SIG-M5 treated with dmso at 0.1 percent for 504 hours (cell line): ENCODE measurements around the gene TFAP2C.

Experiments used
- DNase-seq: peaks from one replicate; lab custom pipeline; 2025; ENCODE audit not compliant: unreplicated experiment; lab: John Stamatoyannopoulos, UW

TFAP2C gene

GRCh38 chr20:56637576-56637975 is 8.5 kb downstream of the TFAP2C start:
- no peak for DNase-seq

- no peak for DNase-seq
Measured at GRCh38 chr20:56646599-56646998, 17.5 kb downstream of the TFAP2C start.

GRCh38 chr20:56653211-56653610 is 24.1 kb downstream of the TFAP2C start:
- no peak for DNase-seq

- DNase-seq = no peak
Measured at GRCh38 chr20:56656632-56657031, 27.5 kb downstream of the TFAP2C start.

- DNase-seq = no peak
Measured at GRCh38 chr20:56657879-56658278, 28.8 kb downstream of the TFAP2C start.

- DNase-seq = peak; percentile 28
Measured at GRCh38 chr20:56658341-56658947, 29.3 kb downstream of the TFAP2C start.

- DNase-seq = no peak
Measured at GRCh38 chr20:56663660-56664059, 34.6 kb downstream of the TFAP2C start.

GRCh38 chr20:56664796-56665195 is 35.7 kb downstream of the TFAP2C start:
- no peak for DNase-seq

- no peak for DNase-seq
Measured at GRCh38 chr20:56665806-56666205, 36.7 kb downstream of the TFAP2C start.

GRCh38 chr20:56673450-56673849 is 44.3 kb downstream of the TFAP2C start:
- no peak for DNase-seq

GRCh38 chr20:56676001-56676400 is 46.9 kb downstream of the TFAP2C start:
- no peak for DNase-seq

GRCh38 chr20:56676679-56677078 is 47.6 kb downstream of the TFAP2C start:
- no peak for DNase-seq

GRCh38 chr20:56683077-56683865 is 54.2 kb downstream of the TFAP2C start:
- peak; percentile 76 for DNase-seq

GRCh38 chr20:56685879-56686278 is 56.8 kb downstream of the TFAP2C start:
- no peak for DNase-seq

- no peak for DNase-seq
Measured at GRCh38 chr20:56687061-56687460, 58.0 kb downstream of the TFAP2C start.

GRCh38 chr20:56688106-56688505 is 59.0 kb downstream of the TFAP2C start:
- no peak for DNase-seq
